Retinal pigment epithelial cell (primary cell): ENCODE data around the gene CLSTN2.

ENCODE experiments used
- DNase-seq: peaks from one replicate; pipeline ENCODE4 v3.0.0-alpha.2; 2010; ENCODE audit warnings: low read depth
- H3K4me3 ChIP-seq: 2 replicates; pipeline ENCODE4 v1.5.1; 2011; ENCODE audit warnings: mild to moderate bottlenecking, low read length, control low read depth, moderate library complexity
- CTCF ChIP-seq: conservative IDR thresholded peaks from 2 replicates; pipeline ENCODE4 v1.5.1; 2011; ENCODE audit warnings: low read depth, low read length, control low read depth, inconsistent platforms

Gene CLSTN2

GRCh38 chr3:140196970-140197369, 262.0 kb downstream of the CLSTN2 start:
- no peak overlapping the region for H3K4me3 ChIP-seq
- no peak for DNase-seq
- no peak for TF ChIP-seq CTCF

- no peak for TF ChIP-seq CTCF
- H3K4me3 ChIP-seq = no peak overlapping the region
- DNase-seq = no peak
Measured at GRCh38 chr3:140198242-140198641, 263.3 kb downstream of the CLSTN2 start.

- no peak for DNase-seq
Measured at GRCh38 chr3:140199008-140199407, 264.0 kb downstream of the CLSTN2 start.

GRCh38 chr3:140199743-140200142, 264.8 kb downstream of the CLSTN2 start:
- H3K4me3 ChIP-seq = no peak overlapping the region
- no peak for TF ChIP-seq CTCF
- DNase-seq = no peak

More at GRCh38 chr3:140199008-140199407, 264.0 kb downstream of the CLSTN2 start:
- TF ChIP-seq CTCF = no peak
- H3K4me3 ChIP-seq = no peak overlapping the region

GRCh38 chr3:140203510-140203909, 268.5 kb downstream of the CLSTN2 start:
- TF ChIP-seq CTCF = no peak
- H3K4me3 ChIP-seq = no peak overlapping the region
- DNase-seq = no peak

GRCh38 chr3:140204271-140204984, 269.4 kb downstream of the CLSTN2 start:
- no peak for DNase-seq
- H3K4me3 ChIP-seq = no peak overlapping the region
- TF ChIP-seq CTCF = no peak

GRCh38 chr3:140205598-140205997, 270.6 kb downstream of the CLSTN2 start:
- DNase-seq = no peak
- H3K4me3 ChIP-seq = no peak overlapping the region
- no peak for TF ChIP-seq CTCF
